ENCODE measurements around the gene IRF3. TPM values are rescaled to one million over a fixed set of nuclear protein-coding genes. Genes with fewer than 3 reads are reported as not detected.

IRF3 gene
- total RNA-seq, 1 donor from 2014 or later: 149 TPM

DNA sequence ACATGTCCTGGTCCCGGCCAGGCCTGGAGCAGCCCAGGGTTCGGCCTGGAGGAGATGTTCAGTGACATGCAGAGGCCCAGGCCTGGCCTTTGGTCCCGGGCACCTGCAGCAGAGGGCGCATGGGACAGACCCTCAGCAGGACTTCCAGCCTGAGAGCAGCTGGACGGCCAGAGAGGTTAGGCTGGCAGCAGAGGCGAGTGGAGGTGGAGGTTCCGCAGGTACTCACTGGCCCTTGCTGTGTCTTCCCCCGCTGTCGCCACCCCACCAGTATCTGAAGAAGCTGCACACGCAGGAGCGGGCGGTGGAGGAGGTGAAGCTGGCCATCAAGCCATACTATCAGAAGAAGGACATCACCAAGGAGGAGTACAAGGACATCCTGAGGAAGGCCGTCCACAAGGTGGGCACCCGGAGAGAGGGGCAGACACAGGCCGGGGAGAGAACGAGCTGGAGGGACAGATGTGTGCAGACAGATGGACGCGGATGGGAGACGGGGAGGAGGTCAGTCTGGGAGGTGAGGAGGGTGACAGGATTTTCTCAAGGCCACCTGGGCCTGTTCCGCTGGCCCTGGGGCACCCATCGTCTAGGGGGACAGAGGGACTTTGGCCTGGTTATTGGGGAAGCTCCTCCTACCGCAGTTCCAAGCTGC is 8.0 kb downstream of the IRF3 start:
- Mint-ChIP-seq H3K27me3 (ENCODE audit: insufficient read depth) (no peaks in the 10 kb centered on the region), H3K4me1 (ENCODE audit: low read depth) (no peaks in the 10 kb centered on the region), H3K27ac (peak overlapping the region; percentile 44), H3K36me3 (ENCODE audit: low read depth) (peaks cover 39% of the 10 kb centered on the region), H3K4me3 (no peak overlapping the region), H3K9me3 (no peaks in the 10 kb centered on the region)
- intact Hi-C loops (cut with micrococcal nuclease): no loop called here
- DNase-seq (ENCODE audit: low spot score): no peak

DNA sequence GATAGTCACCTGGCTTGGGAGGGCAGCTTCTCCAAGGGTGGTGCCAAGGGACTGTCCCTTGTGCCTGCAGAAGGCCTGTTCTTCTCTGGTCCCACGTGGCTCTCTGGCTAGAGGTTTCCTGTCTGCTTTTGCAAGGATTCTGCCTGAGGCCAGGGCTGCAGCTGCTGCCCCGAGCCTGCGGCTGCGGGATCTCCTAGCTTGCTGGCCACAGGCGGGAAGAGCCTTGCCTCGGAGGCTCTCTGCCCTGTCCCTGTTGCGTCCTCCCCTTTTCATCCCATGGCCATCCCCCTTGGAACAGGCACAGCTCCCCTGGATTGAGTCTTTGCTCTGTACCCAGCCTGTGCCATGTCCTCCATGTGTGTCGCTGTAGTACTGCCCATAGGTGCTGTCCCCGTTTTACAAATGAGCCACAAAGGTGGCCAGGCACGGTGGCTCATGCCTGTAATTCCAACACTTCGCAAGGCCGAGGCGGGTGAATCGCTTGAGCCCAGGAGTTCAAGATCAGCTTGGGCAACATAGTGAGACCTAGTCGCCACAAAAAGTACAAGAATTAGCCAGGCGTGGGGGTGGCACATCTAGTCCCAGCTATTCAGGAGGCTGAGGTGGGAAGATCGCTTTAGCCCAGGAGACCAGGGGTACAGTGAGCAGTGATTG is 9.1 kb downstream of the IRF3 start:
- no peak overlapping the region for H3K4me3 Mint-ChIP-seq
- H3K36me3 Mint-ChIP-seq (ENCODE audit: low read depth): peaks cover 36% of the 10 kb centered on the region
- no peaks in the 10 kb centered on the region for H3K27me3 Mint-ChIP-seq (ENCODE audit: insufficient read depth)
- DNase-seq (ENCODE audit: low spot score): no peak
- intact Hi-C loops (cut with micrococcal nuclease): no loop called here
- H3K4me1 Mint-ChIP-seq (ENCODE audit: low read depth): no peaks in the 10 kb centered on the region
- H3K27ac Mint-ChIP-seq: no peak overlapping the region
- no peaks in the 10 kb centered on the region for H3K9me3 Mint-ChIP-seq

DNA sequence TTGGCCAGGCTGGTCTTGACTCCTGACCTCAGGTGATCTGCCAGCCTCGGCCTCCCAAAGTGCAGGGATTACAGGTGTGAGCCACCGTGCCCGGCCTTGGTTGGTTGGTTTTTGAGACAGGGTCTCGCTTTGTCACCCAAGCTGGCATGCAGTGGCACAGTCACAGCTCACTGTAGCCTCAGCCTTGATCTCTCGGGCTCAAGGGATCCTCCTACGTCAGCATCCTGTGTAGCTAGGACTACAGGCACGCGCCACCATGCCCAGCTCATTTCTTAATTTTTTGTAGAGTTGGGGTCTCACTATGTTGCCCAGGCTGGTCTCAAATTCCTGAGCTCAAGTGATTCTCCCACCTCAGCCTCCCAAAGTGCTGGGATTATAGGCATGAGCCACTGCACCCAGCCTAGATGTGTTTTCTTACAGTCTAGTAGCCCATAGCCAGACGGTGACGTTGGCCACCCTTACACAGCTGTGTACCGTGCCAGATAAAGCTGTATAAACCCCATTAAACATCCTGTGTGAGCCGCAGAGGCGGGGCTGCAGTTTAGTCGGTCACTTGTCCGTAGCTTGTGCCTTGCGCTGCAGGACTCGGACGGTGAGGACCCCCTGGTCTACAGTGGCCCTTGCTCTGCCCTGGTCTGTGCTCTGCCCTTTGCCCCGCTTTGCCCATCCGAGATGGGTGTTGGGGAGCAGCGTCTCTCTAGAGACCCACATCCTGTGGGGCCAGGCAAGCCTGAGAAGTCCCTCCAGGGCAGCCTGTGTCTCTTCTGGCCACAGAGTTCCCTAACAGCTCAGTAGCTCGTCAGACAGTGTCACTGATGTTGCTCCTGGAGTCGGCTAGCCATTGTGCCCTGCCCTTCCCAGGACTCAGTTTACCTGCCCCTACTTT is 9.8 kb downstream of the IRF3 start:
- no peak overlapping the region for H3K27ac Mint-ChIP-seq

DNA sequence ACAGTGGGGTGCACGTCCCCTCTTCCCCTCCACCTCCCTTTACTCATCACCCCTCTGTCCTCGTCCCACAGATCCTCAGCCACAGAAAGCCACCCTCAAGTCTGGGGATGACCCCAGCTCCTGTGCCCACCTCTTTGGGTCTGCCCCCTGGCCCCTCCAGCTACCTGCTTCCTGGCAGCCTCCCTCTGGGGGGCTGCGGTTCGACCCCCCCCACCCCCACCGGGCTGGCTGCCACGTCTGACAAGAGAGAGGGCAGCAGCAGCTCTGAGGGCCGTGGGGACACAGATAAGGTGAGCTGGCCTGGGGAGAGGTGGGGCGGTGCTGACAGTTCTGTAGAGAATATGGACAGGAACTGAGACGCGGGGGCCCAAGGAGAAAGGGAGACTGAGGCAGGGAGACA is 11.1 kb downstream of the IRF3 start:
- no peaks in the 10 kb centered on the region for H3K4me1 Mint-ChIP-seq (ENCODE audit: low read depth)

More for the DNA sequence above, 9.8 kb downstream of the IRF3 start:
- H3K4me3 Mint-ChIP-seq: no peak overlapping the region
- no peaks in the 10 kb centered on the region for H3K9me3 Mint-ChIP-seq
- peaks cover 38% of the 10 kb centered on the region for H3K36me3 Mint-ChIP-seq (ENCODE audit: low read depth)
- intact Hi-C loops (cut with micrococcal nuclease): no loop called here
- no peak for DNase-seq (ENCODE audit: low spot score)
- no peaks in the 10 kb centered on the region for H3K4me1 Mint-ChIP-seq (ENCODE audit: low read depth)
- H3K27me3 Mint-ChIP-seq (ENCODE audit: insufficient read depth): no peaks in the 10 kb centered on the region

DNA sequence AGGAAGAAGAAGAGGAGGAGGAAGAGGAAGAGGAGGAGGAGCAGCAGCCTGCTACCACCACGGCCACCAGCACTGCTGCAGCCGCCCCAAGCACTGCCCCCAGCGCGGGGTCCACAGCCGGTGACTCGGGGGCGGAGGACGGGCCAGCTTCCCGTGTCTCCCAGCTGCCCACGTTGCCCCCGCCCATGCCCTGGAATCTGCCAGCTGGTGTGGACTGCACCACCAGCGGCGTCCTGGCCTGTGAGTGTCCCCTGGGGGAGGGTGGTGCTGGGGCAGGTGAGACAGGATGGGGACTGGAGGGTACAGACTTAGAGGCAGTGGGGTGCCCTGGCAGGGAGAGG is 12.2 kb downstream of the IRF3 start:
- Mint-ChIP-seq H3K27me3 (ENCODE audit: insufficient read depth) (no peaks in the 10 kb centered on the region), H3K4me3 (no peak overlapping the region), H3K9me3 (no peaks in the 10 kb centered on the region), H3K27ac (no peak overlapping the region), H3K4me1 (ENCODE audit: low read depth) (no peaks in the 10 kb centered on the region), H3K36me3 (ENCODE audit: low read depth) (peaks cover 32% of the 10 kb centered on the region)
- DNase-seq (ENCODE audit: low spot score): no peak
- intact Hi-C loops (cut with micrococcal nuclease): no loop called here

More for the DNA sequence above, 11.1 kb downstream of the IRF3 start:
- no peaks in the 10 kb centered on the region for H3K27me3 Mint-ChIP-seq (ENCODE audit: insufficient read depth)
- no peak overlapping the region for H3K4me3 Mint-ChIP-seq
- no peaks in the 10 kb centered on the region for H3K9me3 Mint-ChIP-seq
- H3K36me3 Mint-ChIP-seq (ENCODE audit: low read depth): peaks cover 34% of the 10 kb centered on the region
- no peak overlapping the region for H3K27ac Mint-ChIP-seq
- intact Hi-C loops (cut with micrococcal nuclease): no loop called here
- no peak for DNase-seq (ENCODE audit: low spot score)

DNA sequence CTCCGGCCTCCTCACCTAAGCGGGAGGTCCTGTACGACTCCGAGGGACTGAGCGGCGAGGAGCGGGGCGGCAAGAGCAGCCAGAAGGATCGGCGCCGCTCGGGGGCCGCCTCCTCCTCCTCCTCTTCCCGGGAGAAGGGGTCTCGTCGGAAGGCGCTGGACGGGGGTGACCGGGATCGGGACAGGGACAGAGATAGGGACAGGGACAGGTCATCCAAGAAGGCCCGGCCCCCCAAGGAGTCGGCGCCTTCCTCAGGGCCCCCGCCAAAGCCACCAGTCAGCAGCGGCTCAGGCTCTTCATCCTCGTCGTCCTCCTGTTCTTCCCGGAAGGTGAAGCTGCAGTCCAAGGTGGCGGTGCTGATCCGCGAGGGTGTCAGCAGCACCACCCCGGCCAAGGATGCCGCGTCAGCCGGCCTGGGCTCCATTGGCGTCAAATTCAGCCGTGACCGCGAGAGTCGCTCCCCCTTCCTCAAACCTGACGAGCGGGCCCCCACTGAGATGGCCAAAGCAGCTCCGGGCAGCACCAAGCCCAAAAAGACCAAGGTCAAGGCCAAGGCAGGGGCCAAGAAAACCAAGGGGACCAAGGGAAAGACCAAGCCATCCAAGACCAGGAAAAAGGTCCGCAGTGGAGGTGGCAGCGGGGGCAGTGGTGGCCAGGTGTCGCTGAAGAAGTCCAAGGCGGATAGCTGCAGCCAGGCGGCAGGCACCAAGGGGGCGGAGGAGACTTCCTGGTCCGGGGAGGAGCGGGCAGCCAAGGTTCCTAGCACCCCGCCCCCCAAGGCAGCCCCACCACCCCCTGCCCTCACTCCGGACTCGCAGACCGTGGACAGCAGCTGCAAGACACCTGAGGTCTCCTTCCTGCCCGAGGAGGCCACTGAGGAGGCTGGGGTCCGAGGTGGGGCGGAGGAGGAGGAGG is 12.8 kb downstream of the IRF3 start:
- intact Hi-C loops (cut with micrococcal nuclease): no loop called here
- H3K9me3 Mint-ChIP-seq: no peaks in the 10 kb centered on the region
- no peak for DNase-seq (ENCODE audit: low spot score)
- H3K27ac Mint-ChIP-seq: no peak overlapping the region
- H3K36me3 Mint-ChIP-seq (ENCODE audit: low read depth): peaks cover 32% of the 10 kb centered on the region
- no peaks in the 10 kb centered on the region for H3K4me1 Mint-ChIP-seq (ENCODE audit: low read depth)
- H3K27me3 Mint-ChIP-seq (ENCODE audit: insufficient read depth): no peaks in the 10 kb centered on the region
- no peak overlapping the region for H3K4me3 Mint-ChIP-seq

DNA sequence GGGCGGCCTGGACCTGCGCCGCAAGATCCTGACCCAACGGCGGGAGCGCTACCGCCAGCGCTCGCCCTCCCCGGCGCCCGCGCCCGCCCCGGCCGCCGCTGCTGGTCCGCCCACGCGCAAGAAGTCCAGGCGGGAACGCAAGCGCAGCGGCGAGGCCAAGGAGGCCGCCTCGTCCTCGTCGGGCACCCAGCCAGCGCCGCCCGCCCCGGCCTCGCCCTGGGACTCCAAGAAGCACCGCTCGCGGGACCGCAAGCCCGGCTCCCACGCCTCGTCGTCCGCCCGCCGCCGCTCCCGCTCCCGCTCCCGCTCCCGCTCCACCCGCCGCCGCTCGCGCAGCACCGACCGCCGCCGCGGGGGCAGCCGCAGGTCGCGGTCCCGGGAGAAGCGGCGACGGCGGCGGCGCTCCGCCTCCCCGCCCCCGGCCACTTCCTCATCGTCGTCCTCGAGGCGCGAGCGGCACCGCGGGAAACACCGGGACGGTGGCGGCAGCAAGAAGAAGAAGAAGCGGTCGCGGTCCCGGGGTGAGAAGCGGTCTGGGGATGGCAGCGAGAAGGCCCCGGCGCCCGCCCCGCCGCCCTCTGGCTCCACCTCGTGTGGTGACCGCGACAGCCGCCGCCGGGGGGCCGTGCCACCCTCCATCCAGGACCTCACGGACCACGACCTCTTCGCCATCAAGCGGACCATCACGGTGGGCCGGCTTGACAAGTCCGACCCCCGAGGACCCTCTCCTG is 13.7 kb downstream of the IRF3 start:
- intact Hi-C loops (cut with micrococcal nuclease): no loop called here
- peaks cover 28% of the 10 kb centered on the region for H3K36me3 Mint-ChIP-seq (ENCODE audit: low read depth)
- no peak for DNase-seq (ENCODE audit: low spot score)
- no peak overlapping the region for H3K4me3 Mint-ChIP-seq
- H3K9me3 Mint-ChIP-seq: no peaks in the 10 kb centered on the region
- H3K27me3 Mint-ChIP-seq (ENCODE audit: insufficient read depth): no peaks in the 10 kb centered on the region
- no peaks in the 10 kb centered on the region for H3K4me1 Mint-ChIP-seq (ENCODE audit: low read depth)
- no peak overlapping the region for H3K27ac Mint-ChIP-seq

DNA sequence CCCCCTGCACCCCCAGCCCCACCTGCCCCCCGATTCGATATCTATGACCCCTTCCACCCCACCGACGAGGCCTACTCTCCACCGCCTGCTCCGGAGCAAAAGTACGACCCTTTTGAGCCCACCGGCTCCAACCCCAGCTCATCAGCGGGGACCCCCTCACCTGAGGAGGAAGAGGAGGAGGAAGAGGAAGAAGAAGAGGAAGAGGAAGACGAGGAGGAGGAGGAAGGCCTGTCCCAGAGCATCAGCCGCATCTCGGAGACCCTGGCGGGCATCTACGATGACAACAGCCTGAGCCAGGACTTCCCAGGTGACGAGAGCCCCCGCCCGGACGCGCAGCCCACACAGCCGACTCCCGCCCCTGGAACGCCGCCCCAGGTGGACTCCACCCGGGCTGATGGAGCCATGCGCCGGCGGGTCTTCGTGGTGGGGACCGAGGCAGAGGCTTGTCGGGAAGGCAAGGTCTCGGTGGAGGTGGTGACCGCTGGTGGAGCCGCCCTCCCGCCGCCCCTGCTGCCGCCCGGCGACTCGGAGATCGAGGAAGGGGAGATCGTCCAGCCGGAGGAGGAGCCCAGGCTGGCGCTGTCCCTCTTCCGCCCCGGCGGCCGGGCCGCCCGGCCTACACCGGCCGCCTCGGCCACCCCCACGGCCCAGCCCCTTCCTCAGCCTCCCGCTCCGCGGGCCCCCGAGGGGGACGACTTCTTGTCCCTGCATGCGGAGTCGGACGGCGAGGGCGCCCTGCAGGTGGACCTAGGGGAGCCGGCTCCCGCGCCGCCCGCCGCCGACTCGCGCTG is 14.4 kb downstream of the IRF3 start:
- peaks cover 26% of the 10 kb centered on the region for H3K36me3 Mint-ChIP-seq (ENCODE audit: low read depth)
- no peaks in the 10 kb centered on the region for H3K27me3 Mint-ChIP-seq (ENCODE audit: insufficient read depth)
- H3K4me3 Mint-ChIP-seq: no peak overlapping the region
- intact Hi-C loops (cut with micrococcal nuclease): no loop called here
- H3K9me3 Mint-ChIP-seq: no peaks in the 10 kb centered on the region
- H3K27ac Mint-ChIP-seq: no peak overlapping the region
- no peak for DNase-seq (ENCODE audit: low spot score)
- H3K4me1 Mint-ChIP-seq (ENCODE audit: low read depth): no peaks in the 10 kb centered on the region

DNA sequence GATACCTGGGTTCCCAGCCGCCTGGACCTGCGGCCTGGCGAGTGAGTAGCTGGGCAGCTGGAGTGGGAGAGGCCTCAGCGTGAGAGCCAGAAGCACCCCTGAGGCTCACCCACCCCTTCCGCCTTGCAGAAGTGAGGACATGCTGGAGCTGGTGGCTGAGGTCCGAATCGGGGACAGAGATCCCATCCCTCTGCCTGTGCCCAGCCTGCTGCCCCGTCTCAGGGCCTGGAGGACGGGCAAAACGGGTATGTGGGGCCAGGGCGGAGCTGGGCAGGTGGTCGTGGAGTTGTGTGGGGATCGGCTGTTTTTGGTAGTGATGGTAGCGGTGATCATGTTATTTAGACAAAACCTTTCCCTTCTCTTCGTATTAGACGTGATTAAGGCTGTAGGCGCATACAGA is 19.1 kb downstream of the IRF3 start:
- peaks cover 25% of the 10 kb centered on the region for H3K36me3 Mint-ChIP-seq (ENCODE audit: low read depth)

DNA sequence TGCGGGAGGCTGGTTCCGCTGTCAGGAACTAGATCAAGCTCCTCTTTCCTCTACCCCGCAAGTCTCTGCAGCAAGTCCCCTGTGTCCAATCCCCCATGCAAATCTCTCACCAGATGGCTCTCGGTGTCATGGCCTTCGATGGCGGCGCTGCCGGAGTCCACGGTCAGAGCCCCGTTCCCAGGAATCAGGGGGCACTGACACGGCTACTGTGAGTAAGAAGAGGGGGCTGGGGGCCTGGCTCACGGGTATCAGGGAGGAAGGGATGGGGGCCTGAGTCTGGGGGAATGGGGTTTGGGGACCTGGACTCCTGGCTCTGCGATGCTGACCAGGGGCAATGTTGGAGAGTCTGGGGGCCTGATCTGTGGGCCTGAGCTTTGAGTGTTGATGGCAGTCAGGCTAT is 19.7 kb downstream of the IRF3 start:
- Mint-ChIP-seq H3K36me3 (ENCODE audit: low read depth) (peaks cover 24% of the 10 kb centered on the region), H3K4me1 (ENCODE audit: low read depth) (peaks cover 28% of the 10 kb centered on the region), H3K27ac (no peak overlapping the region), H3K4me3 (no peak overlapping the region), H3K9me3 (no peaks in the 10 kb centered on the region), H3K27me3 (ENCODE audit: insufficient read depth) (no peaks in the 10 kb centered on the region)
- no peak for DNase-seq (ENCODE audit: low spot score)
- intact Hi-C loops (cut with micrococcal nuclease): loop anchor here (10.0 kb wide), 1 partner anchor 931 kb away; the partner anchor contains the start of gene MAMSTR

More for the DNA sequence above, 19.1 kb downstream of the IRF3 start:
- peaks cover 26% of the 10 kb centered on the region for H3K4me1 Mint-ChIP-seq (ENCODE audit: low read depth)
- no peaks in the 10 kb centered on the region for H3K9me3 Mint-ChIP-seq
- H3K27ac Mint-ChIP-seq: no peak overlapping the region
- intact Hi-C loops (cut with micrococcal nuclease): loop anchor here (10.0 kb wide), 1 partner anchor 932 kb away; the partner anchor contains the start of gene MAMSTR
- no peaks in the 10 kb centered on the region for H3K27me3 Mint-ChIP-seq (ENCODE audit: insufficient read depth)
- no peak overlapping the region for H3K4me3 Mint-ChIP-seq
- no peak for DNase-seq (ENCODE audit: low spot score)

DNA sequence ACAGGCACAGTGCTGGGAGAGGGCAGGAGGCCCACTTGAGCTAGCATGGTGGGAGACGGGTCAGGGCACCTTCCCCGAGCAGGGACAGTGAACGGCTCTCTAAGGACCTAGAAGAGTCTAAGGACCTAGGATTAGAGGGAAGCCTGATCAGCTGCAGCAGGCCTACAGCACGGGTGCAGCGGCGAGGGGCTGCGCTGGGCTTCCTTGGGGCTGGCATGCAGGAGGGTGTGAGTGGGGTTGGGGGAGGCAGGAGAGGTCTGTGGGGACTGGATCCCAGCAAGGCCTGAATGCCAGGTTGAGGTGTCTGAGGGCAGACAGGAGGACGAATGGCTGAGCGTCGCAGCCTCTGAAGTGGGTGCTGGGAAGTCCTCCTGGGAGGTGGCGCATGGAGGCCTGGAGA is 20.1 kb downstream of the IRF3 start:
- intact Hi-C loops (cut with micrococcal nuclease): loop anchor here (10.0 kb wide), 1 partner anchor 931 kb away; the partner anchor contains the start of gene MAMSTR
- Mint-ChIP-seq H3K4me3 (no peak overlapping the region), H3K36me3 (ENCODE audit: low read depth) (peaks cover 23% of the 10 kb centered on the region)

More for the DNA sequence above, 20.1 kb downstream of the IRF3 start:
- Mint-ChIP-seq H3K4me1 (ENCODE audit: low read depth) (peaks cover 32% of the 10 kb centered on the region), H3K27ac (no peak overlapping the region), H3K27me3 (ENCODE audit: insufficient read depth) (no peaks in the 10 kb centered on the region), H3K9me3 (no peaks in the 10 kb centered on the region)
- DNase-seq (ENCODE audit: low spot score): no peak
